GM18873 (cell line): ENCODE data around the gene APRT.

Experiments used
- ATAC-seq: cut with Tn5 transposase; IDR thresholded peaks from one replicate; pipeline ENCODE4 v1.9.1; 2021; ENCODE audit warnings: mild to moderate bottlenecking, moderate library complexity, moderate number of reproducible peaks; ENCODE audit not compliant: unreplicated experiment, low FRiP score

APRT gene

DNA sequence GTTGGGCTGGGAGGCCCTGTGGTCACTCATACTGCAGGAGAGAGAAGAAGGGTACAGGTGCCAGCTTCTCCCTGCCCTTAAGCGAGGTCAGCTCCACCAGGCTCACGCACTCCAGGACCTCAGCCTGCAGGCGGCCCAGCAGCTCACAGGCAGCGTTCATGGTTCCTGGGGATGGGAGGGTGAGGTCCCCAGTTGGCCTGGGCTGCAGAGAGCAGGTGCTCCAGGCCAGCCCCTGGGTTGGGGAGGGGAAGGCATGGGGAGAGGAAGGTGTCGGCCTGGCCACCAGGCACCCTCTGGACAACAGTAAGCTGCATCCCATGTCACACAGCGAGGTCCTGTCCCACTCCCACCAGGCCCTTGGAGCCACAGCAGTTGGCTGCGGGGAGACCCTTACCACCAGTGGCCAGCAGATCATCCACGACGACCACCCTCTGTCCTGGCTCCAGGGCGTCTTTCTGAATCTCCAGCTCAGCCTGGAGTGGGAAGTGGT is 2.0 kb downstream of the APRT start:
- ATAC-seq, result no peak

DNA sequence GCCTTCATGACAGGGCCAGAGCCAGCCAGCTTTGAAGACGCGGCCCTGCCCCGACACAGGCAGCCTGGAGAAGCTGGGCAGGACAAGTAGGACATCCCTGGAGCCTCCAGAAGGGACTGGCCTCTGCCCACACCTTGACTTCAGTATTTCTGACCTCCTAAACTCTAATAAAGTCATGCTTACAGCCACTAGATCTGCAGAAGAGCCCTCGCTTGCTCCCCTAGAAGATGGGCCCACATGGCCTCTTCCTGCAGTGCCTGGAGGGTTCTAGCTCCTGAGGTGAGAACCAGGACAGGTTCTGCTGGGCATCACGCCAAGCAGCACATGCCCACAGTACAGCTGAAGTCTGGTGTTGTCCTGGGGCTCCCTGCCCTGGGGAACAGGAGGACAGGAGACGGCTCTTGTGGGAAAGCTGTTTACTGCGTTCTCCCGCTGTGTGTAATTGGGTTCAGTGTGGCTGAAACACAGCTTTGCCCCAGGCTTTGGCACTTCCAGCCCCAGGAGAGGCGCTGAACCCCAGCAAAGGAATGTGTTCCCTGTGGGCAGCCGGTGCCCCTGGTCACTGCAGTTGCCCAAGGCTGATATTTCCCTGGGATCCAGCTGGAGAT is 2.6 kb downstream of the APRT start:
- no peak for ATAC-seq

DNA sequence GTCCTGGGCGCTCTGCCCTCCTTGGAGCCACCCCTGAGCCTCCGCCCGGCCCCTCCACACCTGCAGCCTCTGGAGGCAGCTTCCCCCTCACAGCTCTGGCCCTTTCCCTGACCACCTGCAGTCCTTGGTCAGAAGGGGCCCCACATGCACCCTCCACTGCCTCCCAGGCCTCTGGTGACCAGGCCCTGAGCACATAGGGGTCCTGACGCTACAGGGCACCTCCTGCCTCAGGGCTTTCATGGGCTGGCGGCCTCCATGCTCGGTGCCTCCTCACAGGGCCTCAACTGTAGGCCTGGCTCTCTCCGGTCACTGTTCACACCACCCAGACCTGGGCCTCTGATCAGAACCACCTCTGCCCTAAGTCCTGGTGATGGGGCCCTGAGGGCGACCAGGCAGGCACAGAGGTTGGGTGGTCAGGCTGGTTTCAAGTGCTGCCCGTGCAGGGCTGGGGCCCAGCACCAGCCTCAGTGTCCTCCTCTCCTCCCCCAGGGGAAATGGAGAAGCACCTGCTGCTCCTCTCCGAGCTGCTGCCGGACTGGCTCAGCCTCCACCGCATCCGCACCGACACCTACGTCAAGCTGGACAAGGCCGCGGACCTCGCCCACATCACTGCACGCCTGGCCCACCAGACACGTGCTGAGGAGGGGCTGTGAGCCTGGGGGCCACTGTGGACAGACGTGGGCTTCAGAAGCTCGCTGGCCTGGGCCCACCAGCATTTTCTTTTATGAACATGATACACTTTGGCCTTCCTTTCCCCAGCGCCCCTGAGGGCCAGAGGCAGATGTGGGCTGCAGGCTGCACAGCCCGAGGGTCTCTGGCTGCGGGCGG is 3.9 kb downstream of the APRT start:
- no peak for ATAC-seq

DNA sequence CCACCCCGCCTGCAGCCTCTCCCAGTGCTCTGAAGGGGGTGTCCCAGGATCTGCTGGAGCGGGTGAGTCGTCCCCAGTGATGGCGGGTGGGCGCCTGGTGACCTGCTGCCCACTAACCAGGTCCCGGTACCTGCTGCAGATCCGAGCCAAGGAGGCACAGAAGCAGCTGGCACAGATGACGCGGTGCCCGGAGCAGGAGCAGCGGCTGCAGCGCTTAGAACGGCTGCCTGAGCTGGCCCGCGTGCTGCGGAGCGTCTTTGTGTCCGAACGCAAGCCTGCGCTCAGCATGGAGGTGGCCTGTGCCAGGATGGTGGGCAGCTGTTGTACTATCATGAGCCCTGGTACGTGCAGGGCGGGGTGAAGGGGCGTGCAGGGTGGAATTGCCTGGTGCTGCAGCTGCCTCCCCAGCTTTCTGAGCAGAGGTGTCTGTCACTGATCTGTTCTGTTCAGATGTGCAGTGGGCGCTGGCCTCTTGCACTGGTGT is 4.5 kb downstream of the APRT start:
- no peak for ATAC-seq

DNA sequence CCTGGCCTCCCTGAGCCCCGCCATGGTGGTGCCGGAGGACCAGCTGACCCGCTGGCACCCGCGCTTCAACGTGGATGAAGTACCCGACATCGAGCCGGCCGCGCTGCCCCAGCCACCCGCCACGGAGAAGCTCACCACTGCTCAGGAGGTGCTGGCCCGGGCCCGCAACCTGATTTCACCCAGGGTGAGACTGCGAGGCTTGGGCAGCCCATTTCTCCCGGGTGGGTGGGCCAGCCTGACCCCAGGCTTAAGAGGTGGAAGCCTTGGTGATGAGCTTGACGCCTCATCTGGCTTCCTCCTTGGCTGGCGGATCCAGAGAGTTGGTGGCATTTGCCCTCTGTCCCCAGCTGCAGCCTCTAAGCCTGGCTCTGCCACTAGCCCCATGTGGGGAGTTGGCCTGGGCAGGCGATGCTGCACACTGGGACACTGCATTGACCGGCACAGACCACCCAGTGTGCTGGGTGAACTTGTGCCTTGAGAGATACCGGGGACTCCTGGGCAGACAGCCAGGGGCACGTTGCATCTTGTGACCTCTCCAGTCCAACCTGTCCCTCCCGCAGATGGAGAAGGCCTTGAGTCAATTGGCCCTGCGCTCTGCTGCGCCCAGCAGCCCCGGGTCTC is 5.1 kb downstream of the APRT start:
- ATAC-seq, result no peak

DNA sequence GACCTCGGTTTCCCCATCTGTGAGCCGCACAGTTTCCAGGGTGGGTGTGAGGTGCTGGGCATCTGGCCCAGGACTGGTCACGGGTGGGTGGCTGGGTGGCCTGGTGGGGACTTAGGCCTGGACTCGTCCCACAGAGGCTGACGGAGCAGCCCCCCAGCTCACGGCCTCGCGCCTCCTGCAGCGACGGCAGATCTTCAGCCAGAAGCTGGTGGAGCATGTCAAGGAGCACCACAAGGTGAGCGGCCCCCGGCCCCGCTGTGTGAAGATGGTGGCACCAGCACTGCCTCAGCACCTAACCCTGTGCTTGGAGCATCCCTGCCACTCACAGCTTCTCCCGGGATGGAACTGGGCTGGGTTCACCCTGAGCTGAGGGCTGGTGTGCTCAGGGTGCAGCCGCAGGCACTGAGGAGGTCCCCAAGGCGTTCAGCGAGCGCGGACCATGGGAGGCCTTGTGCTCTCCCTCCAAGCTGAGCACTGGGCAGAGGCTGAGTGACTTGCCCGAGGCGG is 5.8 kb downstream of the APRT start:
- no peak for ATAC-seq

DNA sequence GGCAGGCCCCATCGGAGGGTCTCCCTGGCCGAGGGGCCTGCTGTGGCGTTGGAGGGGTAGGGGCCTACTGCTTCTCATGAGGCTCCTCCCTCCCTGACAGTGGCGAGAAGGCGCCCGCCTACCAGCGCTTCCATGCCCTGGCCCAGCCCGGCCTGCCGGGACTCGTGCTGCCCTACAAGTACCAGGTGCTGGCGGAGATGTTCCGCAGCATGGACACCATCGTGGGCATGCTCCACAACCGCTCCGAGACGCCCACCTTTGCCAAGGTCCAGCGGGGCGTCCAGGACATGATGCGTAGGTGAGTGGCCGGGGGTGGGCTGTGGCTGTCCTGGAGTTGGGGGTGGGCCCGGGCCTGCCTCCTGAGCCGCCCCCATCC is 6.4 kb downstream of the APRT start:
- no peak for ATAC-seq

DNA sequence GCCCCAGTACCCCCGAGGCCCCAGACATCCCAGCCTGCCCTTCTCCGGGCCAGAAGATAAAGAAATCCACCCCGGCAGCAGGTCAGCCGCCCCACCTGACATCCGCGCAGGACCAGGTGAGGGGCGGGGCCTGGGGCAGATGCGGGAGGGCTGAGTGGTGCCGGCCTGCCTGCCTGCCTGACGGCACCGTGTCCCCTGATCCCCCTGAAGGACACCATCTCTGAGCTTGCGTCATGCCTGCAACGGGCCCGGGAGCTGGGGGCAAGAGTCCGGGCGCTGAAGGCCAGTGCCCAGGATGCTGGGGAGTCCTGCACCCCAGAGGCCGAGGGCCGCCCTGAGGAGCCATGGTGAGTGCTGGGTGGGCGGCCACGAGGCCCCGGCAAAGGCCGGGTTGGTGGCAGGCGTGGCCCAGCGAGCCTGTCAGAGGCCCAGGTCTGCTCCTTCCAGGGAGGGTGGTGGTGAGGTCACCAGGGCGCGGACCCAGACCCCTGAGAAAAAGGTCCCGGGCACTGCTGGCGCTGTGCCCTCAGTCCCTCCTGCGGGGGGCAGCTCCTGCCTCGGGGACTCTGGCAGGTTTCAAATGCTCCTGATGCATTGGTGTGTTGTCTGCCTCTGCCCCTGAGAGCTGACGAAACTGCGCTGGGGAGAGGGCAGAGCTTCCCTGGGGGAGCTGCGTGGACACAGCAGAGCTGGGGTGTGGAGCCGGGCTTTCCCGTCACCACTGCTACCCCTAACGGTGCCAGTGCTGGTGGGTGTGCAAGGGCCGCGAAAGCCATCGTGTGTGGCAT is 7.0 kb downstream of the APRT start:
- no peak for ATAC-seq

DNA sequence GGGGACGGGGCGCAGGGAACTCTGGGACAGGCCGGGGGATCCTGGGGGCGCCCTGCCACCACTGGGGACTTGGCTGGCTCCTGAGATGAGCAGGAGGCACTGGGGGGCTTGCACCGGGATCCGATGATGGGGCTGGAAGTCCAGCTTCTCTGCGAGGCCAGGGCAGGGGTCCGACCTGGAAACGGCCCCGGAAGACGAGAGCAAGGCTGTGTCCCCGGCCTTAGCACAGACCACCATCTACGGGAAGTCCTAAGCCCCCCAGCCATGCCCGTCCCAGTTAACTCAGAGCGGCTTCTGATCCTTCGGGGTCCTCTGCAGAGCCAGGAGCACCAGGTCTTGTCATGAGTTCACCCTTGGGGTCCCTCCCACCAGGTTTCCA is 7.6 kb downstream of the APRT start:
- no peak for ATAC-seq

DNA sequence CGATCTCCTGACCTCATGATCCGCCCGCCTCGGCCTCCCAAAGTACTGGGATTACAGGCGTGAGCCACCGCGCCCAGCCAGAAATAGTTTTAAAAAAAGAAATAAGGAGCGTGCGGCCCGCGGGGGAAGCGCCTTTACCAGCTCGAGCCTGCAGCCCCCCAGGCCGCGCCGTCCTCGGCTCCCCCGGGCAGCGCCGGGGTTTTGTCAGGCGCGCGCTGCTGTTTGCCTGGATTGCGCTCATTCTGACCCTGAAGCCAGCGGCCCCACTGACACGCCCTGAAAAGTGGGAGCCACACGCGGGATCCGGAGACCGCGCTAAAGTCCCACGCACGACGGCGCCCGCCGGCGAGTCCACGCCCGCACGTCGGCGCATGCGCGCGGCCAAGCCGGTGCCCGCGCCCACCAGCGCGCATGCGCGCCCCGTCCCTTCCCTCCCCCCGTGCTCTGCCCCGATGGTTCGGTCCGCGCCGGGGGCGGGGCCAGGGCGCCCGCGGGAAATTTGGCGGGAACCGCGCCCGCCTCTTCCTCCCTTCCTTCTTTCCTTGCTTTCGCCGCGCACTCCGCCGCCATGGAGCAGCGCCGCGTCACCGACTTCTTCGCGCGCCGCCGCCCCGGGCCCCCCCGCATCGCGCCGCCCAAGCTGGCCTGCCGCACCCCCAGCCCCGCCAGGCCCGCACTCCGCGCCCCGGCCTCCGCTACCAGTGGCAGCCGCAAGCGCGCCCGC is 8.3 kb downstream of the APRT start, which contains the start of gene CDT1:
Gene CDT1 (plus strand): TSS at position 526 of the 724 bp plus-strand sequence. CDS start 43 bp downstream, at position 569.
- ATAC-seq, result no peak

DNA sequence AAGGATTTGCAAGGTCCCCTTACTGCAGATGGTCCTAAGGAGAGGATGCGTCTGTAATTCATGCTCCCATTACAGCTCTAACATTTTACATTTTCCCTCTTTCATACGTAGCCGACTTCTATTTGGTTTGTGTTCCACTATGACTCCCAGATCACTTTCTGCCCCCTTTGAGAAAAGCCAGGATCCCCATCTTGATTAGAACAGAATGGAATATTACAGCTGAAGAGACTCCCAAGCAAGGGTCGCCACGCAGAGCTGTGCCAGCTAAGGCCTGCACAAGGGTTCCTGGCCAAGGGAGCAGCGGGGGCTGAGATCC is 11.5 kb downstream of the APRT start:
- ATAC-seq, result no peak

DNA sequence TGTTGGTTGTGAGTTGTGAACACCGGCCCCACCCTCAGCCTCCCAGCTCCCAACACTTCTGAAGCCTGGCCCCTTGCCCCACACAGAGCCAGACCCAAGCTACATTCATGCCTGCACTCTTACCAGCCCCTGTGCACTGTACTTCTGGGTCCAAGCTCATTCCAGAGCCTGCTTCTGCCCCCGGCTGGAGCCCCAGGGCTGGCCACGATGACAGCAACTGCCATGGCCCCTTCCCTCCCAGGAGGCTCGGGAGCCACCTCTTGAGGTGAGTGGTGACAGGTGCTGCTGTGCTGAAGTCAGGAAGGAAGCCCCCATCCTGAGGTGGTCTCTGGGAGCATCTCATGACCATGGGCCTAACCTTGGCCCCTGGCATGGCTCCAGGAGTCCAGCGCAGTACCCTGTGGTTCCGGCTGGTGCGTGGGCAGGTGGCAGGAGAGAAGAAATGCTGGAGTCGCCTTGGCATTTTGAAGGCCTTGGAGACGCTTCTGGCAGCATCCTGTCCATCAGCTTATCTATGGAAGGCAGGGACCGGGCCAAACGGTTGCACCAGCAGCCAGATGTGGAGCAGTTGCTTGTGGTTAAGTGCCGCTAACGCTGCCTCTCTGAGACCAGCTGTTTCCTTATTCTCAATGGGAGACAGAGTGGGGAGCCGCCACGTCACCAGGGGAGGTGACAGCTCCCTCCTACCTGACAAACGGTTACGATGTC is 12.0 kb downstream of the APRT start:
- ATAC-seq, result no peak

DNA sequence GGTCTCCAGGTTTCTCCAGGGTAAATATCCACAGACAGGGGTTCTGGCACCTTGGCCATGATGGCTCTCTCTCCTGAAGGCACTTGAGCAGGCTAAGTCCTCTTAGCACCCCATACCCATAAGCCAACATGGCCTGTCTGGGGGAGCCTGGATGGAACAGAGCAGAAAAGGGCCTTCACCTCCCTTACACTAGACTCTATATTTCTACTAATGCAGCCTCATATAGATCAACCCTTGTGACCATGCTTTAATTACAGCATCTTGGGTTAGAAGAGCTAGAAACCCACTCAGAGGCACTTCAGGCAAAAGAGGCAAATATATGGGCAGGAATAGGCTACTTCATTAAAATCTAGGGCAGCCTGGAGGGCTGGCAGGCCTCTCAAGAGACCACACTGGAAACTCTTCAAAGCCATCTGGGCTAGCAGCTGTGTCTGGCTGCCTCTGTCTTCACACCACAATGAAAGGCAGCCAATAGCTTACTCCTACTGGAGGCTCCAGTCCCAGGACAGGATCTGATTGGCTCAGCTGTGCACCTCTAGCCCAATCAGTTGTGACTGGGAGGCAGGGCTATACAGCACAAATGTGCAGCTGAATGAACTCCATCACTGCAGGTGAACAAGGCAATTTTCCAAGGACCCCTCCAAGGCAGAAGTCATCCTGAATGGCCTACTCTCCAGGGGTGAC is 12.8 kb downstream of the APRT start:
- ATAC-seq, result no peak

DNA sequence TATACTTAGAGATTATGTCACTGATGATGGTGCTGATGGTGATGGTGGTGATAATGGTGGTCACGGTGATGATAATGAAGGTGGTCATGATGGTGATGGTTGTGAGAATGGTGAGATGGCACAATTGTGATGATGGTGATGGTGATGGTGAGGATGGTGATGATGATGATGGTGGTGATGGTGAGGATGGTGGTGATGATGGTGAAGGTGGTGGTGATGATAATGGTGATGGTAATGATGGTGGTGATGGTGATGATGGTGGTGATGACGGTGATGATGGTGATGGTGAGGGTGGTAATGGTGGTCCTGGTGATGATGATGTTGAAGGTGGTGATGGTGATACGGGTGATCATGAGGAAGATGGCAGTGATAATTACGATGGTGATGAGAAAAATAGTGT is 13.7 kb downstream of the APRT start:
- no peak for ATAC-seq

DNA sequence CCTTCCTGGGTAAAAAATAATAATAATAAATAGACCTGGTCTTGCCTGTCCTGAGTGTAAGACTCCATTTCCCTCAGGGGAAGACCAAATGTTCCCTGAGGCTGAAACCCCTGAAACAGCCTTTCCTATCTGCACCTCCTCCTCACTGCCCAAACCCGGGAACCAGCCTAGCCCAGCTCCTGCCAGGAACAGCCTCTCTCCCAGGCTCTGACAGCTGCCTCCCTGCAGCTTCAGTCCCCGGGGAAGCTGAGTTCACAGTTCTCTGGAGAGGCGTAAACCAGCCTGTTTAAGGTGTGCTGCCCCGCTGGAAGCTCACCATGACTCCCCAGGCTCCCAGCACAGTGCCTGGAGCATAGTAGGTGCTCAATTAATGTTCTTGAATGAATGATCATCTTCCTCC is 15.4 kb downstream of the APRT start:
- no peak for ATAC-seq

DNA sequence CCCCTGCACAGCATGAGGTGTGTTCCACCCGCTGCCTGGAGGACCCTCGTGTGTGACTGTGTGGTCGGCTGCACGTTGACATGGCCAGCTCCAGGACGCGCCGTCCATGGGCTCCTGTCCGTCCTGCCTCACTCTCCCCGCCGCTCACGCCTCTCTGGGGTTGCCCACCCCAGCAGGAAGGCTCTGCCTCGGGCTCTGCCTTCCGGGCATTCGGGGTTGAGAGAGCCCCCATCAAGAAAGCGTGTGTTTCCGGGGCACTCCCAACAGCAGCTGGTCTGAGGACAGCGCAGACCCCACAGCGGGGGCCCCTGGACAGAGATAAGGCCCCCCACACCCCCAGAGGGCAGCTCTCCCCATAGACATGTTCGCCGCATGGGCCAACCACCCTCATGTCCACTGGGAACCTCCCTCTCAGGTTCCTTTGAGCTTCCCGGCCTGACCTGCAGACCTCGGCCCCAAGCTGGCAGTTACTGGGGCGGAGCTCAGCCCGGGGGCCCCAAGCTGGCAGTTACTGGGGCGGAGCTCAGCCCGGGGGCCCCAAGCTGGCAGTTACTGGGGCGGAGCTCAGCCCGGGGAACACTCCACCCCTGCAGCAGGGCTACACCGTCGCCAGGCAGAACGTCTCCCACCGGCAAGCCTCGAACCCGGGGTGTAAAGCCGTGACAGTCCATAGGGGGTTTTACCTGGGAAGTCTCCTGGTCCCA is 18.3 kb downstream of the APRT start:
- no peak for ATAC-seq

DNA sequence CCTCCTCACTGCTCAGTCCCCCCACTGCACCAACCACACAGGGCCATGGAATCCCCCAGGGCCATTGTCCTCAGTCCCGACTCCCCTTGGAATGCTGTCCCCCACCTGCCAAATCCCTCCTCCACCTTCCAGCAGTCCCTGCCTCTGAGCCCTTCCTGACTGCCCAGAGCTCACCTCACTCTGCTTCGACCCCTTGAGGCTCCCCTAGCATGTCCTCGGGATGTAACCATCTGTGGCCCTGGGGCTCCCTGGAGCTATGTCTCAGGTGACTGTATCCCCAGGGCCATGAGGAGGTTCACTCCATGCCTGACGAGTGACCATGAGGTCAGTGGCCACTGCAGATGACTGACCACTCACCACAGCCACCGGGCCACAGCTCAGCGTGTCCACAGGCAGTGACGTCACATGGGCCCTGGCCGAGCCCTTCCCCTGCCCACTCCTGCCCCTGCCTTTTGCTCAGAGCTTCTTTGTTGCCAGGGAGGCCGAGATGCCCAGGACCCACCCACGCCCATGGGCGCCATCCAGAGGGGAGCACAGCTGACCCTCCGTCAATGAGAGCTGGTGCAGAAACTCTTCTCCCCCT is 19.0 kb downstream of the APRT start:
- ATAC-seq, result no peak

DNA sequence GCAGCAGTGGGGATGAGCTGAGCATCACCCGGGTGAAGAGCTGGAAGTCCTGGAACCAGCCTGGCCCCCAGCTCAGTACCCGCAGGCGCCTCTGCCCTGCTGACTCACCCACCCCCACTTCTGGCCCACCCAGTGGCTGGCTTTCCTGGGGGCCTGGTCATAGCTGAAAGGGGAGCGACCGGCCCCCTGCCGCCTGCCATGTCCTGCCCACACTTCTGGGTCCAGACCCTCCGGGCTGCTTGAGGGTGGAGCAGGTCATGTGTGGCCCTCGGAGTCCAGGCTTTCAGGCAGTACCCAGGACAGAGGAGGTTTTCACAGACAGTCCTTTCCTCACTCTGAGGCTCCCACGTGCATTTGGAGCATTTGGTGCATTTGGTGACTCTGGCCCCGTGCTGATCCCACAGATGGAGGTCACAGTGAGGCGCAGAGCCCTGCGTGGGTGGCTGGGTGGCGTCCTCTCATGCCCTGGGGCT is 19.6 kb downstream of the APRT start:
- ATAC-seq, result no peak
